Left renal pelvis (tissue), 4 donors: ENCODE results near the gene UGT1A1. TPM values are rescaled to one million over a fixed set of nuclear protein-coding genes. Genes with fewer than 3 reads are reported as not detected.

Experiments used
- DNase-seq, 4 donors: peaks; one replicate each; pipeline ENCODE4 v3.0.0-alpha.2; 2013; ENCODE audit warnings: low read depth in 4 of 4, low spot score in 3 of 4
- polyA plus RNA-seq, 4 donors: library from polyadenylated mRNA; unstranded; fragments of 120-200 nt; gene quantifications; one replicate each; pipeline ENCODE4 v1.2.1, GENCODE V29; 2013; ENCODE audit not compliant: insufficient read length in 4 of 4

The UGT1A1 gene
- polyA plus RNA-seq, 4 donors: 0.07 to 0.39 (median 0.23) TPM

DNA sequence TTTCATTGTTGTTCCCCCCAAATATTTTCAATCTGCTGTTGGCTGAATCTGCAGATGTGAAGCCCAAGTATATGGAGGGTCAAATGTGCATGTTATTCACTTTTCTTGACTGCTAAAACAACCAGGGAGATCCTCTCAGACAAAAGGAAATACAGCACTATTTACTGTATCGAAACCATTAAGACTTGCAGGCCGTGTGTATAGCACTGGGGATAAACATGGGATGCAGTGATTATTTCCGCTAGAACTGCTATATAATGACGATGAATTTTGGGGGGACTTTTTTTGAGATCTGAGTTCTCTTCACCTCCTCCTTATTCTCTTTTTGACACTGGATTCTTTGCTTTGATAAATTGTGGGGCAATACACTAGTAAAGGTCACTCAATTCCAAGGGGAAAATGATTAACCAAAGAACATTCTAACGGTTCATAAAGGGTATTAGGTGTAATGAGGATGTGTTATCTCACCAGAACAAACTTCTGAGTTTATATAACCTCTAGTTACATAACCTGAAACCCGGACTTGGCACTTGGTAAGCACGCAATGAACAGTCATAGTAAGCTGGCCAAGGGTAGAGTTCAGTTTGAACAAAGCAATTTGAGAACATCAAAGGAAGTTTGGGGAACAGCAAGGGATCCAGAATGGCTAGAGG lies 3.5 kb upstream of the UGT1A1 start:
- DNase-seq: no peak

DNA sequence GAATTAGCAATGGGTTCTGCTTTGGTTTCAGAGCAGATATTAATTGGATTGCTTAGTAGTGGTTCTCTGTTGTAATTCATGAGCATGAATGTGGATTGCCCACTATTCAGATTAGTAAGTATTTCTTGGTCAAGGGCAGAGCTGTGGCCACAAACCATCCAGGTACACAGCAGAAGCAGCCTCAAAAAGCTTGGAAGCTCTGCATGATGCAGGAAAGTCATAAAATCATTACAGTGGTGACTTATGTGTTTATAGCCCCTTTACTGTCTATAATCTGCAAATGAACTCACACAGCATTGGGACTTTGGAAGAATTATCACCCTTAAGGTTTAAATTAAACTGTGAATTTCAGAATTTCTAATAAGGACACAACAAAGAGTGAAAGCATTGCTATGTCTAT lies 1.9 kb upstream of the UGT1A1 start:
- DNase-seq: no peak

DNA sequence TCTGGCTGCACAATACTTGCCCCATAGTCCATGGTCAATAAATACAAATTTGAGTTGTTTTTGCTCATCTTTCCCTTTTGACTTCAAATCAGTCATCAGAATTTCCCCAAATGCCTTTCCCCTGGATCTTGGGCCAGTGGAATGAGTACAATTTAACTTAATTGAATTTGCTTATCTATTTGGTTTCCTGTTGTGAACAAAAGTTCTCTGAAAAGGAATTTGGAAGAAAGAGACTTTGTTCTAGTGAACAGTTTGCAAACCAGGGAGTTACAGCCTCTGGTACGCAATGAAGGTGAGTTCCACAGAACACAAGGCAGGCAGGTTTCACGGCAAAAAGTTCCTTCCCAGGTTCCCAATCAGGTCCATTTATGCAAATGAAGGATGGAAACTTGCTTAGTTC lies 1.2 kb upstream of the UGT1A1 start:
- no peak for DNase-seq

GRCh38 chr2:233761040-233761769 lies 1.1 kb downstream of the UGT1A1 start:
- no peak for DNase-seq

GRCh38 chr2:233764264-233764663 lies 4.2 kb downstream of the UGT1A1 start:
- no peak for DNase-seq

DNA sequence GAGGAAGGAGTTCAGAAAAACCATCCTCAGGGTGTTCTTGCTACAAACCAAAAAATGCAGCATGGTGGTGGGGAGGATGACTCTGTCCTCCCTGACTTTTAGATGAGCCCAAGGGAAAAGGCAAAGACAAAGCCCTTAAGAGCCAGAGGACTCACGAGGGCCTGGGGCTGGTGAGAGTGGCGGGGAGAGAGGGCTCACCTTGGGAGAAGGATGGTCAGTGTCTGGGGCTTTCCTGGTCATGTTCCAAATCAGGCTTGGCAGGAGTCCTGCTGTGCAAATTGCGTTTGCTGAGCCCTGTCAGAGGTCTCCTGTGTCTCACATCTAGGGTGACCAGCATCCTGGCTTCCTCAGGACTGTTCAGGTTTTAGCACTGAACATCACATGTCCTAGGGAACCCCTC lies 4.7 kb downstream of the UGT1A1 start:
- no peak for DNase-seq

- DNase-seq: no peak
These were observed 6.3 kb downstream of the UGT1A1 start for GRCh38 chr2:233766416-233766815.

DNA sequence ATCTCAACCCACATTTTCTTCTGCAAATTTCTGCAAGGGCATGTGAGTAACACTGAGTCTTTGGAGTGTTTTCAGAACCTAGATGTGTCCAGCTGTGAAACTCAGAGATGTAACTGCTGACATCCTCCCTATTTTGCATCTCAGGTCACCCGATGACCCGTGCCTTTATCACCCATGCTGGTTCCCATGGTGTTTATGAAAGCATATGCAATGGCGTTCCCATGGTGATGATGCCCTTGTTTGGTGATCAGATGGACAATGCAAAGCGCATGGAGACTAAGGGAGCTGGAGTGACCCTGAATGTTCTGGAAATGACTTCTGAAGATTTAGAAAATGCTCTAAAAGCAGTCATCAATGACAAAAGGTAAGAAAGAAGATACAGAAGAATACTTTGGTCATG lies 8.0 kb downstream of the UGT1A1 start:
- no peak for DNase-seq

DNA sequence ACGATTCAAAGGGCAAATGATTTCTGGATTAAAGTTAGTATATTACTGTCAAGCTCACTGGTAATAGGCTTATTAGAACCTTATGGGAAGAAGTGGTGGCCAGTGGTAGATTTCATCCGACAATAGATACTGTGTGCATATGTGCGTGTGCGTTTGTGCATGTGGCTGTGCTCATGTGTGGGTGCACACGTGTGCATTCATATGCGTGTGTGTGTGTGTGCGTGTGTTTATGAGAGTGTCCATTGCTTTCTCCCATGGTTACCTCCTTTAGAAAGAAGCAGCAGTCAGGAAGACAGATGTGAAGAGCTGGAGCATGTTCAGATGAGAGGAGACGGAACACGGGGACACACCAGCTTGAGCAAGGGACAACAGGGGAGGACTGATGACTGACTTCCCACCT lies 9.2 kb downstream of the UGT1A1 start:
- no peak for DNase-seq

- no peak for DNase-seq
These were observed 12.1 kb downstream of the UGT1A1 start for GRCh38 chr2:233772153-233772552.

GRCh38 chr2:233772583-233772982 lies 12.5 kb downstream of the UGT1A1 start:
- DNase-seq: no peak

GRCh38 chr2:233773854-233774253 lies 13.8 kb downstream of the UGT1A1 start:
- DNase-seq: no peak

DNA sequence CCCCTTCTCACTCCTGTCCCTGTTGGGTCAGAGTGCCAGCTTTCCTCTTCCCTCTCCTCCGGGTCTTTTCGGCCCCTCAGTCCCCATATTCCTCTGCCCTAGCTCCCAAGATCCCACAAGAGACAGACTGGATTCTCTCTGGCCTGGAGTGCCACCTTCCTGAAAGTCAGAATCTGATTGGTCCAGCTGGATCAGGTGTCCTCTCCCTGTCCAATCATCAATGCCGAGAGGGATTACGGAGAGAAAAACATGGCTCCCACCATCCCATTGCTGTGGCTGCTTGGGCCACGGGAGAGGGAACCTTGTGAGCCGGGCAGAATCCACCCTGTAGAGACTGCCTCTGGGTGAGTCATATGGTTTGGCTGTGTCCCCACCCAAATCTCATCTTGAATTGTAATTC lies 15.3 kb downstream of the UGT1A1 start:
- DNase-seq: no peak

- DNase-seq: no peak
These were observed 18.0 kb downstream of the UGT1A1 start, which contains the start of gene MROH2A for GRCh38 chr2:233778030-233778429. Gene MROH2A (plus strand): TSS chr2:233778330. CDS start chr2:233779359, 1,029 bp downstream.

- no peak for DNase-seq
These were observed 19.7 kb downstream of the UGT1A1 start for GRCh38 chr2:233779722-233780121.

- no peak for DNase-seq
These were observed 20.7 kb downstream of the UGT1A1 start for GRCh38 chr2:233780771-233781170.

DNA sequence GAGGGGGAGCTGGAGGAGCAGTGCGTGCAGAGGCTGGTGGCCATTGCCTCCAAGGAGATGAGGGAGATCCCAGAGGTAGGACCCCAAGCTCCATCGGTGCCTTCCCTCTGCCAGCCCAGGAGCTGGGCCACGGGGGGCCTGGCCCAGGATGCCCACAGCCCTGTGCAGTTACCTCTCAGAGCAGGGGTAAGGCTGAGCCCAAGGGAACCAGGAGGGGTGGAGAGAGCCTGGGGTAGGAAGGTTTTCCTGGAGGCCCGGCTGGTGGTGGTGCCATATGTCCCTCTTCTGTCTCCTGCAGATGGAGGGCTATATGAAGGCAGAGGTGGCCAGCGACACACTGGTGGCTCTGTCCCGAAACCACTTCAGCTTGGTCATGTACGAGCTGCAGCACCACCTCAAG lies 29.5 kb downstream of the UGT1A1 start:
- no peak for DNase-seq

DNA sequence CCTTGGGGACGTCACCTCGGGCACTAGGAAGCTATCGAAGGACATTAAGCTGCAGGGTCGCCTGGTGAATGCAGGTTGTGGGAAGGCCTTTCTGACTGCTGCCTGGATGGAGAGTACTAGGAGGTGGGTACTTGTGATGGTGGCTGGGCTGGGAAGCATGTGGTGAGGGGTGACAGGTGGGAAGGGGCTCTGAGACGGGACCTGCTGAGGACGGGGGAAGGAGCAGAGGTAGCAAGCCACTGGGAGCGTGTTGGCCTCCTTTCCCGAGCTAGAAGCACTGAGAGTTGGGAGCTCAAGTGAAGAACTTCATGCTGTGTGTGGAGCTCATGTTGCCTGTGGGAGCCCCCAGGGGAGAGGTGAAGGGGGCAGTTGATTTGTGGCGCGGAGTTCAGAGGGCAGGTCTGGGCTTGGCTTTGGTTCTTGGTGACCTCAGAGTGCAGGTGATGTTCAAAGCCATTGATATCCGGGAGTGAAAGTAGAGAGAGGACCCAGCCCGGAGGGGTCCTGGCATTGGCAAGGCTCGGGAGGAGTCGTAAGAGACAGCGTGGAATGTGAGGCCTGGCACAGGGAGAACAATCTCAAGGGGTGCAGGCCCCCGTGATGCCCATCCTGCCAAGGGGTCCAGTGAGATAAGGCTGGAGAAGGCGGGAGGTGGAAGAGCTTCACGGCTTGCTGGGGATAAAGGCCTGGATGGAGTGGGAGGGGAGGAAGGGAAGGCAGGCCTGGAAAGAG lies 31.2 kb downstream of the UGT1A1 start:
- no peak for DNase-seq

DNA sequence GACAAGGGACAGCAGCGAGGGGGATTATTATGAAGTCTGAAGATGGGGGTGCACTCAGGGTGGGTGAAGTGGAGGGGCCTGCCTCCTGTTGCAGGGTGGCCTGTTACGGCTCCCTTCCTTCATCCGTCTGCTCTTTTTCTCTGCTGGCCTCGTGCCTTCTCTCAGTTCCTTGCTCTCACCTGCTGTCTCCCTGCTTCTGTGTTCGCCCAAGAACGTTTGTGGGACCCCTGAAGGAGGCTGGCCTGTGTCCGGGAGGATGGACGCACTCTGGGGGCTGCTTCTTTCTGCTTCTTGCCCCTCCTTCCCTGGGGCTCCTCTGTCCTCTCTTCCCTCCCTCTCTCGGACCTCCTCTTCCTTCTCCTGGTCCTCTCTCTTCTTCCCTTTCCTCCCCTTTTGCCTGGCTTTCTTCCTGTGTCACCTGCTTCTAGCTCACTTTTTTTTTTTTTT lies 31.8 kb downstream of the UGT1A1 start:
- no peak for DNase-seq

DNA sequence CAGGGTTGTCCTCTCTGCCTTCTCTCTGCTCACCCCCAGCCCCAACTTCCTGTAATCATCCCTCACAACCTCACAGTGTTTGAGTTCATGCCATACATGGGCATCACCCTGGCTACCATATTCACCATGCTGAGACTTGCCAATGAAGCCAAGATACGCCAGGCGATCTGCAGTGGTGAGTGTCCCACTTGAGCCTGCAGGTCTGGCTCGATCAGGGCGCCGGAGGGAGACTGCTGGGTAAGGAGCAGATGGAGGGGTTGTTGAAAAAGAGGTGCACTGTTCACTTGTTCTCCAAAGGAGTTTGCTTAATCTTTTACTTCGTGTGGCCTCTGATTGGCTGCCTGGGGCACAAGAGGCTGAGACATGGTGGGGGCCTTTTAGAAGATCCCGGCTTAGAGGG lies 32.6 kb downstream of the UGT1A1 start:
- DNase-seq: no peak

- DNase-seq: no peak
These were observed 33.5 kb downstream of the UGT1A1 start for GRCh38 chr2:233793465-233794127.
